Natural killer cell treated with Interleukin-12 subunit alpha and Interleukin-12 subunit beta and Interleukin-15 and Interleukin-18, amount 100 ng/mL, for 72 hours (primary cell): ENCODE measurements around the gene SLC25A26. TPM values are rescaled to one million over a fixed set of nuclear protein-coding genes. Genes with fewer than 3 reads are reported as not detected.

ENCODE experiments used
- ATAC-seq, 2 donors: fragments of 150-1000 bp; cut with Tn5 transposase in 1 of 2; sonication (Bioruptor Pico), chemical (Tn5 transposase) in 1 of 2; 2 replicates each; pipeline ENCODE4 v1.10.0; 2021
- DNase-seq: peaks from one replicate; pipeline ENCODE4 v3.0.0; 2022; ENCODE audit warnings: low spot score
- H3K27ac Mint-ChIP-seq, 2 donors: 1 replicate in 1 of 2; 2 replicates in 1 of 2; pipeline ENCODE4 v1.8.0; 2022; ENCODE audit warnings: mixed read lengths in 2 of 2, mild to moderate bottlenecking in 1 of 2, moderate library complexity in 1 of 2
- H3K27me3 Mint-ChIP-seq, 2 donors: 1 replicate in 1 of 2; 2 replicates in 1 of 2; pipeline ENCODE4 v1.8.0; 2022; ENCODE audit warnings: mixed read lengths in 2 of 2
- H3K36me3 Mint-ChIP-seq: one replicate; pipeline ENCODE4 v1.8.0; 2022; ENCODE audit warnings: mixed read lengths
- H3K4me1 Mint-ChIP-seq, 2 donors: 1 replicate in 1 of 2; 2 replicates in 1 of 2; pipeline ENCODE4 v1.8.0; 2022; ENCODE audit warnings: low read depth in 2 of 2, mixed read lengths in 2 of 2, mild to moderate bottlenecking in 1 of 2
- H3K4me3 Mint-ChIP-seq: one replicate; pipeline ENCODE4 v1.8.0; 2022; ENCODE audit warnings: mixed read lengths
- H3K9me3 Mint-ChIP-seq: 2 replicates; pipeline ENCODE4 v1.8.0; 2022; ENCODE audit warnings: mixed read lengths
- total RNA-seq, 2 donors: library from RNA; stranded (reverse); gene quantifications; one replicate each; pipeline ENCODE4 v1.2.3, GENCODE V29; 2022

The SLC25A26 gene
- total RNA-seq, 2 donors from 2014 or later = 19.4 to 22.3 TPM

- Mint-ChIP-seq H3K36me3 (peaks cover 26% of the 10 kb centered on the region), H3K27me3 (no peaks in the 10 kb centered on the region), H3K4me3 (peak overlapping the region; percentile 0), H3K9me3 (peaks cover 5% of the 10 kb centered on the region), H3K27ac (peak overlapping the region in 1 of 2 donors; percentile 11), H3K4me1 (peaks cover 32 to 38% of the 10 kb centered on the region in 2 donors)
- no peak for ATAC-seq
- DNase-seq = no peak
Observed at GRCh38 chr3:66237552-66237951, 16.8 kb downstream of the SLC25A26 start.

GRCh38 chr3:66239513-66240123 lies 18.8 kb downstream of the SLC25A26 start:
- Mint-ChIP-seq H3K27me3 (no peaks in the 10 kb centered on the region), H3K4me1 (peaks cover 35 to 47% of the 10 kb centered on the region in 2 donors), H3K27ac (peak overlapping the region; percentile 51 to 86), H3K4me3 (peak overlapping the region; percentile 69), H3K36me3 (peaks cover 38% of the 10 kb centered on the region), H3K9me3 (peaks cover 5% of the 10 kb centered on the region)
- peak; percentile 87 to 88 for ATAC-seq
- DNase-seq = no peak

- peaks cover 38% of the 10 kb centered on the region for H3K36me3 Mint-ChIP-seq
- no peaks in the 10 kb centered on the region for H3K27me3 Mint-ChIP-seq
- H3K9me3 Mint-ChIP-seq = peaks cover 5% of the 10 kb centered on the region
- H3K4me1 Mint-ChIP-seq = peaks cover 35 to 47% of the 10 kb centered on the region in 2 donors
- H3K27ac Mint-ChIP-seq = peak overlapping the region; percentile 17 to 41
- no peak overlapping the region for H3K4me3 Mint-ChIP-seq
- ATAC-seq = no peak
- DNase-seq = no peak
Observed at GRCh38 chr3:66241466-66241865, 20.7 kb downstream of the SLC25A26 start.

GRCh38 chr3:66242788-66243464 lies 22.1 kb downstream of the SLC25A26 start:
- ATAC-seq = peak; percentile 63 to 75
- H3K4me3 Mint-ChIP-seq = peak overlapping the region; percentile 15
- H3K36me3 Mint-ChIP-seq = peaks cover 30% of the 10 kb centered on the region
- DNase-seq = no peak
- H3K27me3 Mint-ChIP-seq = no peaks in the 10 kb centered on the region
- peaks cover 3% of the 10 kb centered on the region for H3K9me3 Mint-ChIP-seq
- peak overlapping the region; percentile 17 to 41 for H3K27ac Mint-ChIP-seq
- peaks cover 32 to 41% of the 10 kb centered on the region in 2 donors for H3K4me1 Mint-ChIP-seq

GRCh38 chr3:66248641-66249040 lies 27.8 kb downstream of the SLC25A26 start:
- Mint-ChIP-seq H3K27ac (no peak overlapping the region), H3K4me1 (peaks cover 0 to 6% of the 10 kb centered on the region in 2 donors), H3K36me3 (peaks cover 13% of the 10 kb centered on the region), H3K27me3 (no peaks in the 10 kb centered on the region), H3K4me3 (no peak overlapping the region), H3K9me3 (no peaks in the 10 kb centered on the region)
- ATAC-seq (no peak), DNase-seq (no peak)

GRCh38 chr3:66253790-66254620 lies 33.2 kb downstream of the SLC25A26 start:
- Mint-ChIP-seq H3K4me3 (no peak overlapping the region), H3K9me3 (no peaks in the 10 kb centered on the region), H3K27ac (no peak overlapping the region), H3K4me1 (peaks cover 0 to 6% of the 10 kb centered on the region in 2 donors), H3K36me3 (peaks cover 5% of the 10 kb centered on the region), H3K27me3 (no peaks in the 10 kb centered on the region)
- DNase-seq = no peak
- ATAC-seq = no peak

GRCh38 chr3:66255865-66256264 lies 35.1 kb downstream of the SLC25A26 start:
- ATAC-seq (no peak), DNase-seq (no peak)
- Mint-ChIP-seq H3K27me3 (no peaks in the 10 kb centered on the region), H3K36me3 (no peaks in the 10 kb centered on the region), H3K27ac (no peak overlapping the region), H3K9me3 (no peaks in the 10 kb centered on the region), H3K4me3 (no peak overlapping the region), H3K4me1 (peaks cover 0 to 6% of the 10 kb centered on the region in 2 donors)

- no peaks in the 10 kb centered on the region for H3K36me3 Mint-ChIP-seq
- no peak overlapping the region for H3K27ac Mint-ChIP-seq
- no peaks in the 10 kb centered on the region for H3K27me3 Mint-ChIP-seq
- ATAC-seq (no peak), DNase-seq (no peak)
- H3K4me3 Mint-ChIP-seq = no peak overlapping the region
- peaks cover 0 to 6% of the 10 kb centered on the region in 2 donors for H3K4me1 Mint-ChIP-seq
- no peaks in the 10 kb centered on the region for H3K9me3 Mint-ChIP-seq
Observed at GRCh38 chr3:66256806-66257205, 36.0 kb downstream of the SLC25A26 start.

GRCh38 chr3:66259566-66260255 lies 38.9 kb downstream of the SLC25A26 start:
- Mint-ChIP-seq H3K4me1 (peaks cover 0 to 6% of the 10 kb centered on the region in 2 donors), H3K27ac (no peak overlapping the region), H3K36me3 (no peaks in the 10 kb centered on the region), H3K27me3 (no peaks in the 10 kb centered on the region), H3K4me3 (no peak overlapping the region), H3K9me3 (no peaks in the 10 kb centered on the region)
- ATAC-seq (no peak), DNase-seq (no peak)

GRCh38 chr3:66260431-66260830 lies 39.6 kb downstream of the SLC25A26 start:
- DNase-seq (no peak), ATAC-seq (no peak)
- Mint-ChIP-seq H3K27ac (no peak overlapping the region), H3K36me3 (no peaks in the 10 kb centered on the region), H3K27me3 (no peaks in the 10 kb centered on the region), H3K4me1 (peaks cover 0 to 6% of the 10 kb centered on the region in 2 donors), H3K4me3 (no peak overlapping the region), H3K9me3 (no peaks in the 10 kb centered on the region)

GRCh38 chr3:66261355-66261754 lies 40.6 kb downstream of the SLC25A26 start:
- no peaks in the 10 kb centered on the region for H3K9me3 Mint-ChIP-seq
- DNase-seq = no peak
- H3K4me3 Mint-ChIP-seq = no peak overlapping the region
- H3K4me1 Mint-ChIP-seq = peaks cover 0 to 6% of the 10 kb centered on the region in 2 donors
- no peak for ATAC-seq
- H3K27ac Mint-ChIP-seq = no peak overlapping the region
- no peaks in the 10 kb centered on the region for H3K36me3 Mint-ChIP-seq
- H3K27me3 Mint-ChIP-seq = no peaks in the 10 kb centered on the region

GRCh38 chr3:66265649-66266048 lies 44.8 kb downstream of the SLC25A26 start:
- ATAC-seq = no peak
- Mint-ChIP-seq H3K4me1 (no peaks in the 10 kb centered on the region), H3K4me3 (no peak overlapping the region), H3K9me3 (no peaks in the 10 kb centered on the region), H3K27me3 (no peaks in the 10 kb centered on the region), H3K27ac (no peak overlapping the region), H3K36me3 (peaks cover 4% of the 10 kb centered on the region)
- no peak for DNase-seq

- DNase-seq (no peak), ATAC-seq (no peak)
- Mint-ChIP-seq H3K27me3 (no peaks in the 10 kb centered on the region), H3K36me3 (peaks cover 4% of the 10 kb centered on the region), H3K4me1 (no peaks in the 10 kb centered on the region), H3K27ac (no peak overlapping the region), H3K9me3 (no peaks in the 10 kb centered on the region), H3K4me3 (no peak overlapping the region)
Observed at GRCh38 chr3:66266551-66266950, 45.8 kb downstream of the SLC25A26 start.
